Right atrium auricular region (tissue), 2 donors: ENCODE data around the gene KLHL11. TPM values are rescaled to one million over a fixed set of nuclear protein-coding genes. Genes with fewer than 3 reads are reported as not detected.
"Not testable (repeated sequence)": the region's sequence is repeated elsewhere in the genome, so short reads cannot be mapped to it uniquely, and the experiment has no call there.

Experiments used
- DNase-seq: peaks from one replicate; pipeline ENCODE4 v3.0.0-alpha.2; 2019; ENCODE audit warnings: low spot score
- H3K27ac ChIP-seq, 2 donors: fragments of 200-600 bp; sonication (generic); 1 replicate in 1 of 2; 2 replicates in 1 of 2; pipeline ENCODE4 v1.5.1; 2016 to 2019
- H3K27me3 ChIP-seq, 2 donors: fragments of 200-600 bp; sonication (generic); one replicate each; pipeline versions ENCODE4 v1.5.1 to v1.6.0; 2017 to 2019
- H3K36me3 ChIP-seq: fragments of 200-600 bp; sonication (generic); one replicate; pipeline ENCODE4 v1.5.1; 2016
- H3K4me1 ChIP-seq, 2 donors: fragments of 200-600 bp; sonication (generic); one replicate each; pipeline versions ENCODE4 v1.5.1 to v1.6.0; 2017 to 2019
- H3K4me3 ChIP-seq, 2 donors: fragments of 200-600 bp; sonication (generic); 1 replicate in 1 of 2; 2 replicates in 1 of 2; pipeline ENCODE4 v1.5.1; 2017 to 2019; ENCODE audit warnings: mild to moderate bottlenecking in 1 of 2, moderate library complexity in 1 of 2
- H3K9me3 ChIP-seq, 2 donors: fragments of 200-600 bp; sonication (generic); one replicate each; pipeline ENCODE4 v1.5.1; 2019
- CTCF ChIP-seq, 2 donors: fragments of 200-600 bp; sonication (generic); IDR thresholded peaks; one replicate each; pipeline ENCODE4 v1.5.1; 2019; ENCODE audit warnings: antibody characterized with exemption in 2 of 2
- total RNA-seq, 2 donors: library from RNA; depleted of rRNA; stranded (reverse); fragments of >200 nt; gene quantifications; one replicate each; pipeline ENCODE4 v1.1.0, GENCODE V29; 2016

KLHL11 gene
- total RNA-seq, 2 donors from 2014 or later, result 6.9 to 8.7 TPM

GRCh38 chr17:41860254-41860931 lies 4.8 kb downstream of the KLHL11 start:
- Histone ChIP-seq H3K27ac (no peak overlapping the region), H3K36me3 (no peaks in the 10 kb centered on the region), H3K4me3 (no peak overlapping the region), H3K9me3 (no peaks in the 10 kb centered on the region), H3K4me1 (peaks cover 0 to 36% of the 10 kb centered on the region in 2 donors), H3K27me3 (no peaks in the 10 kb centered on the region)
- no peak for TF ChIP-seq CTCF (IDR thresholded peaks at IDR 0.05)
- DNase-seq, result no peak

DNA sequence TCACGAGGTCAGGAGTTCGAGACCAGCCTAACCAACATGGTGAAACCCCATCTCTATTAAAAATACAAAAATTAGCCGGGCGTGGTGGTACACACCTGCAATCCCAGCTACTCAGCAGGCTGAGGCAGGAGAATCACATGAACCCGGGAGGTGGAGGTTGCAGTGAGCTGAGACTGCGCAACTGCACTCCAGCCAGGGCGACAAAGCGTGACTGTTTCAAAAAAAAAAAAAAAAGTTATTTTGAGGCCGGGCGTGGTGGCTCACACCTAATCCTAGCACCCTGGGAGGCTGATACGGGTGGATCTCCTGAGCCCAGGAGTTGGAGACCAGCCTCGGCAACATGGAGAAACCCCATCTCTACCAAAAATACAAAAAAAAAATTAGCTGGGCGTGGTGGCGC lies 13.8 kb downstream of the KLHL11 start:
- DNase-seq, H3K4me1 ChIP-seq, H3K4me3 ChIP-seq, H3K27me3 ChIP-seq, H3K9me3 ChIP-seq, H3K27ac ChIP-seq: not testable (repeated sequence)
- H3K36me3 ChIP-seq, result peaks cover 19% of the 10 kb centered on the region

GRCh38 chr17:41849251-41849990 lies 15.8 kb downstream of the KLHL11 start:
- no peak for TF ChIP-seq CTCF (IDR thresholded peaks at IDR 0.05)
- Histone ChIP-seq H3K4me3 (no peak overlapping the region), H3K9me3 (no peaks in the 10 kb centered on the region), H3K27me3 (no peaks in the 10 kb centered on the region), H3K36me3 (peaks cover 11% of the 10 kb centered on the region), H3K4me1 (no peaks in the 10 kb centered on the region), H3K27ac (no peak overlapping the region)
- DNase-seq, result no peak

DNA sequence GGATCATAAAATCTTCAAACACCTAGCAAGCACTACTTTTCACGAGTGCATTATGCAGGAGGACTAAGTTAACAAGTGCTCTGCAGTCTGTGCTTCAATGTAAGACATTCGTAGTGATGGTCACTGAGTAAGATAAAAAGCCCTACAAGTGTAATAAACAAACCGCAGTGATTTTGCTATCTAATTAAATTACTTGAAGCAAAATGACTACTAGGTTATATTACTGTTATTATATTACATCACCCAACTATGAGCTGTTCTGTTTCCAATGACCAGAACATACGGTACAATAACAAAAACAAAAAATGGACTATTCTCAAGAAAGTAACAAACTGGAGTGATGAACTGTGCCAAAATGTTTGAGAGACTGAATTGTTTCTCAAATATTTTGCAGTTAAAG lies 16.4 kb downstream of the KLHL11 start:
- no peak overlapping the region for H3K4me3 ChIP-seq
- no peaks in the 10 kb centered on the region for H3K4me1 ChIP-seq
- H3K9me3 ChIP-seq, result no peaks in the 10 kb centered on the region
- no peak for TF ChIP-seq CTCF (IDR thresholded peaks at IDR 0.05)
- DNase-seq, result no peak
- H3K36me3 ChIP-seq, result peaks cover 5% of the 10 kb centered on the region
- H3K27ac ChIP-seq, result no peak overlapping the region
- H3K27me3 ChIP-seq, result no peaks in the 10 kb centered on the region

DNA sequence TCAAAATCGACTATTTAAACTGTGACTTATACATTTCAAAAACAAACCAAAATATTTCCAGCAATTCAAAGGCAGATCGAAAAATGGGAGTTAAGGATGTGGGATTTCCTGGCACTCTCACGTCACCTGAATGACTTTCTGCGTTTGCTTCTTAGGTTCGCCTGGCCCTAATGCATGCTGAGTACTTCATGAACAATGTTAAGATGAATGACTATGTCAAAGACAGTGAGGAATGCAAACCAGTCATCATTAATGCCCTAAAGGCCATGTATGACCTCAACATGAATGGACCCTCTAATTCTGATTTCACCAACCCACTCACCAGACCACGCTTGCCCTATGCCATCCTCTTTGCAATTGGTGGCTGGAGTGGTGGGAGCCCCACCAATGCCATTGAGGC lies 20.3 kb downstream of the KLHL11 start:
- TF ChIP-seq CTCF (IDR thresholded peaks at IDR 0.05), result no peak
- H3K36me3 ChIP-seq, result no peaks in the 10 kb centered on the region
- H3K27ac ChIP-seq, result no peak overlapping the region
- H3K4me3 ChIP-seq, result no peak overlapping the region
- no peaks in the 10 kb centered on the region for H3K4me1 ChIP-seq
- H3K9me3 ChIP-seq, result no peaks in the 10 kb centered on the region
- no peaks in the 10 kb centered on the region for H3K27me3 ChIP-seq
- no peak for DNase-seq

GRCh38 chr17:41840781-41841180 lies 24.4 kb downstream of the KLHL11 start:
- H3K4me1 ChIP-seq, H3K9me3 ChIP-seq, H3K27ac ChIP-seq, H3K27me3 ChIP-seq, DNase-seq, H3K4me3 ChIP-seq, H3K36me3 ChIP-seq: not testable (repeated sequence)

- not testable (repeated sequence) for H3K36me3 ChIP-seq, H3K27ac ChIP-seq, H3K9me3 ChIP-seq, H3K4me3 ChIP-seq, H3K27me3 ChIP-seq, DNase-seq
- peaks cover 0 to 18% of the 10 kb centered on the region in 2 donors for H3K4me1 ChIP-seq
These were observed 25.8 kb downstream of the KLHL11 start for GRCh38 chr17:41839448-41839847.
